ENCODE results near the gene SLC35F6.
"Not testable (repeated sequence)": the region's sequence is repeated elsewhere in the genome, so short reads cannot be mapped to it uniquely, and the experiment has no call there.

The SLC35F6 gene

GRCh38 chr2:26758790-26759321 is 5.2 kb upstream of the SLC35F6 start:
- no peak for DNase-seq

DNA sequence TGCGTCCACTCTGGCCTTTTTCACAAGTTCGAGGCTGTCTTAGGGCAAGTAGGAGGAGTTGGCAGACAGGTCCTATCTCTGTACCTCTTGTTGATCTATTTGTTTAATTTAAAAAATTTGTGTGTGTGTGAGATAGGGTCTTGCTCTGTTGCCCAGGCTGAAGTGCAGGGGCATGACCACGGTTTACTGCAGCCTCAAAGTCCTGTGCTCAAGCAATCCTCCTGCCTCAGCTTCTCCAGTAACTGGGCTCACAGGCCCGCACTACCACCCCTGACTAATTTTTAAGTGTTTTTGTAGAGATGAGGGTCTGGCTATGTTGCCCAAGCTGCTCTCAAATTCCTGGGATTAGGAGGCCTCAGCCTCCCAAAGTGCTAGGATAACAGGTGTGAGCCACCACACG is 4.2 kb upstream of the SLC35F6 start:
- no peak for DNase-seq

DNA sequence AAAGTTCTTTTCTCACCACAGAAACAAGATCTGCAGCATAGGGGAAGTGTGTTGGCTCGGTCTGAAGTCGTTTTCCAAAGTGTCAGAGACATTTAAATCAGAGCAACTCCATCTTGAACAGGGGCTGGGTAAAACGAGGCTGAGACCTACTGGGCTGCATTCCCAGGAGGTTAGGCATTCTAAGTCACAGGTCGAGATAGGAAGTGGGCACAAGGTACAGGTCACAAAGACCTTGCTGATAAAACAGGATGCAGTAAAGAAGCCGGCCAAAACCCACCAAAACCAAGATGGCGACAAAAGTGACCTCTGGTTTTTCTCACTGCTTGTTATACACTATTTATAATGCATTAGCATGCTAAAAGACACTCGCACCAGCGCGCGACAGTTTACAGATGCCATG is 3.1 kb upstream of the SLC35F6 start:
- not testable (repeated sequence) for DNase-seq

GRCh38 chr2:26763019-26763418 is 1.1 kb upstream of the SLC35F6 start:
- DNase-seq: no peak

DNA sequence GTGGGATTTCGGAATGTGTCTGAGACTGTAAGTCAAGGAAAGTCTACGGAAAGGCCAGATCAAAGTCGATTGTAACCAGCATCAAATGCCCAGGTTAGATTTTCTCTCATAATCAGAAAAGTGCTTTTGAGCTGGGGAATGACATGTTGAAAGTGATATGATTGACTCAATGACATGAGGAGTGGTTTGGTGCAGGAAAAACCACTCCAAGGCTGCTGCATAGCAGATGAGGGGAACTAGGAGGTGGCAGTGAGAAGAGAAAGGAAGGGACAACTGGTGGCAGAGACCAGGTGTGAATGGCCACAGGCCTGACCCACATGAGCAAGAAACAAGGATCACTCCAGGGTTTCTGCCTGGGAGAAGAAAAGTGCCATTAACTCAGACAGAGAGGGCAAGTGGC is 822 bp downstream of the SLC35F6 start:
- DNase-seq: no peak

GRCh38 chr2:26765475-26766200 is 1.6 kb downstream of the SLC35F6 start:
- DNase-seq: no peak

GRCh38 chr2:26767129-26767528 is 3.0 kb downstream of the SLC35F6 start:
- no peak for DNase-seq

GRCh38 chr2:26767894-26768487 is 3.9 kb downstream of the SLC35F6 start:
- no peak for DNase-seq

DNA sequence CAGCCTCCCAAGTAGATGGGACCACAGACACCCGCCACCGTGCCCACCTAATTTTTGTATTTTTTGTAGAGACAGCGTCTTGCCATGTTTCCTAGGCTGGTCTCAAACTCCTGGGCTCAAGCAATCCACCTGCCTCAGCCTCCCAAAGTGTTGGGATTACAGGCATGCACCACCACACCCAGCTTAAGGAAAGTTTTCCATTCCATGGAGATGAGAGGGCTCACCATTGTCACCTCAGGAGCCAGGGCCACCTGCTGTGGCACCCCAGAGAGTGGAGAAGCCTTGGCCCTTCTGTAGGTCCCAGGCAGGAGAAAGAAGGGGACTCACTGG is 4.6 kb downstream of the SLC35F6 start:
- no peak for DNase-seq

DNA sequence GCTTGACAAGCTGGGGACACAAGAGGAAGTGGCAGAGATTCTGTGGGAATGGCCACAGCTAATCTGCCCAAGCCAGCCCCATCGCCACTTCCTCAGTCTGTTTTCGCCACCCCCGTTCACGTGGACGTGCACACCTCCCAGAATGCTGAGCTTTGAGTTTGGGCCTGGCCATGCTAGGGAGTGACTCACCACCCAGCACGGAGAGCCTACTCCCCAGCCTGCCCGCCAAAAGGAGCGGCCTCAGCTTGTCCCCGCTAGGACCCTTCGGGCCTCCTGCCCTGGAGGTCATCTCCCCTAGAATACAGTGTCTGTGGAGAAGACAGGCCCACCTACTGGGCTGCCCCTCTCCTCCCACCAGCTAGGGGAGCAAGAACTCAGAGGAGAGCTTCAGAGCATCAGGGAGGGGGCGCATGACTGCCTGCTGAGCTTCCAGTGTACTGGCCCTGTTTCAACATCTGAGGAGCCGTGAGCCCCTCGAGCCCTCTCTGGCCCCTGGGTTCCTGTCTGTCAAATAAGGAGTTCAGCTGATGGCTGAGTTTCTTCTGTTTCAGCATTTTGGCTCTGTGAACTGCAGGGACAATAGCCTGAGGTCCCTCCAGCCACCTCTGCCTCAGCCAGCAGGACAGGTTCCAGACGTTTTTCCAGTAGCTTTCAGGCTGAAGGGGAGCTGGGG is 5.1 kb downstream of the SLC35F6 start:
- no peak for DNase-seq

- DNase-seq: no peak
Observed at GRCh38 chr2:26770986-26771586, 7.0 kb downstream of the SLC35F6 start.

- DNase-seq: no peak
Observed at GRCh38 chr2:26772064-26773001, 8.2 kb downstream of the SLC35F6 start.

- no peak for DNase-seq
Observed at GRCh38 chr2:26776195-26776800, 12.2 kb downstream of the SLC35F6 start.

- no peak for DNase-seq
Observed at GRCh38 chr2:26778098-26778497, 14.0 kb downstream of the SLC35F6 start.

DNA sequence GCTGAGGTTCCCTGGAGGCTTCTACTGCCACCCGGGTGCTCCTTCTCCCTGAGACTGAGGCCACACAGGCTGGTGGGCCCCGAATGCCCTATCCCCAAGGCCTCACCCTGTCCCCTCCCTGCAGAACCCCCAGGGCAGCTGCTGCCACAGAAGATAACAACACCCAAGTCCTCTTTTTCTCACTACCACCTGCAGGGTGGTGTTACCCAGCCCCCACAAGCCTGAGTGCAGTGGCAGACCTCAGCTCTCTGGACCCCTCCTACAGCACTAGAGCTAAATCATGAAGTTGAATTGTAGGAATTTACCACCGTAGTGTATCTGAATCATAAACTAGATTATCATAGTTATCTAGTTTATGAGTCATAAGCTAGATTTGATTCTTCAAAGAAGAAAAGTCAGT is 14.4 kb downstream of the SLC35F6 start:
- no peak for DNase-seq

GRCh38 chr2:26780203-26780760 is 16.2 kb downstream of the SLC35F6 start:
- no peak for DNase-seq

DNA sequence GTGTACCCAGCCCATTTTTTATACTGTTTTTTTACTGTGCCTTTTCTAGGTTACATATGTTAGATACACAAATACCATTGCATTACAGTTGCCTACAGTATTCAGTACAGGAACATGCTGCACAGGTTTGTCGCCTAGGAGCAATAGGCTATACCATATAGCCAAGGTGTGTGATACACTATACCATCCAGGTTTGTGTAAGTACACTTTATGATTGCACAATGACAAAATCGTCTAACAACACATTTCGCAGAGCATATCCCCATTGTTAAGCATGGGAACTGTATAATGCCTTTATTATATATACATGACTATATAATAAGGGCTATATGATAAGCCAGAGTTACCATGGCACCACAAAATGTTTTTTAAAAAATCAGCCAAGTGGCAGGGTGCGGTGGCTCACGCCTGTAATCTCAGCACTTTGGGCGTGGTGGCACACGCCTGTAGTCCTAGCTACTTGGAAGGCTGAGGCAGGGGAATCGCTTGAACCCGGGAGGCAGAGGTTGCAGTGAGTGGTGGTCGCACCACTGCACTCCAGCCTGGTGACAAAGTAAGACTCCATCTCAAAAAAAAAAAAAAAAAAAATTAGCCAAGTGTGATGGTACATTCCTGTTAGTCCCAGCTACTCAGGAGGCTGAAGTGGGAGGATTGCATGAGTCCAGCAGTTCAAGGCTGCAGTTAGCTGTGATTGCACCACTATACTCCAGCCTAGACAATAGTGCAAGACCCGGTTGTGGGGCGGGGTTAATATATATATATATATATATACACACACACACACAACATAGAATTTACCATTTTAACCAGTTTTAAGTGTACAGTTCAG is 19.0 kb downstream of the SLC35F6 start:
- no peak for DNase-seq

DNA sequence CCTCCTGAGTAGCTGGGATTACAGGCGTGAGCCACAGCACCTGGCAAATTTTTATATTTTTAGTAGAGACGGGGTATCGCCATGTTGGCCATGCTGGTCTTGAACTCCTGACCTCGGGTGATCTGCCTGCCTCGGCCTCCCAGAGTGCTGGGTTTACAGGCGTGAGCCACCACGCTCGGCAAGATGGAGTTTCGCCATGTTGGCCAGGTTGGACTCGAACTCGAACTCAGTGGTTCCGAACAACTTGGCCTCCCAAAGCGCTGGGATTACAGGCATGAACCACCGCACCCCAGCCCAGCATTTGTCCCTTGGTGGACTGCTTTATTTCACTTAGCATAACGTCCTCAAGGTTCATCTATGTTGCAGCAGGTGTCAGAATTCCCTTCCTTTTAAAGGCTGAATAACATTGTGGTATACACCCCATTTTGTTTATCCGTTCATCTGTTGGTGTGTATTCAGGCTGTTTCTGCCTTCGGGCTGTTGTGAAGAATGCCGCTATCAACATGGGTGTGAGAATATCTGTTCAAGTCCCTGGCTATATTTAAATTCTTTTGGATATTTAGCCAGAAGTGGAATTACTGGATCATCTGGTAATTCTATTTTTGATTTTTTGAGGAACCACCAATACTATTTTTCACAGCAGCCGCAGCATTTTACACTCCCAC is 20.6 kb downstream of the SLC35F6 start:
- no peak for DNase-seq

- peak; percentile 91 for DNase-seq
Observed at GRCh38 chr2:26785431-26786206, 21.5 kb downstream of the SLC35F6 start, which contains the start of gene CENPA. Gene CENPA (plus strand): TSS chr2:26786056. CDS start chr2:26786197, 141 bp downstream.
